ENCODE results near the gene RAPH1.
"Not testable (repeated sequence)": the region's sequence is repeated elsewhere in the genome, so short reads cannot be mapped to it uniquely, and the experiment has no call there.

The RAPH1 gene

DNA sequence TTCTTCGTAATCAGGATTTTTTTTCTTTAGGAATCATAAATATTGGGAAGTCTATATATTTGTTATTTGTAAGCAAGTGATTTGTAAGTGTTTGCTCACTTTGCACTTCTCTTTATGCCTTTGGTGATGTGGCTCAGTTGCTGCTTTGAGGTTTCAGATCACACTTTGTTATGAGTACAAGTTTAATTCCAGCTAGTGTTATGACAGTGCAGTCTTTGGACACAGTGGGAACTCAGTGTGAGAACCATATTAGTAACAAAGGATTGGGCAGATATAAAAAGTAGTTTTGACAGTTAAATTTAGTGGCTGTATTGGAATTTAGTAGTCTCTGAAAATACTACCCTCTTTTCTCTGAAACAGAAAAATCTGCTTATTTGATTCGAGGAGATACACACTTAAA lies 139.2 kb downstream of the RAPH1 start:
- no peak for TF ChIP-seq Cebpa-rat (IDR thresholded peaks at IDR 0.05)
- H3K36me3 ChIP-seq = peaks cover 13 to 90% (median 57%) of the 10 kb centered on the region in 11 experiments
- H3K27ac ChIP-seq = no peak overlapping the region
- no peak overlapping the region for H3K4me3 ChIP-seq
- H3K9me3 ChIP-seq (replicated peaks in 1 of 11) = peaks cover 0 to 6% (median 0%) of the 10 kb centered on the region in 11 experiments; a peak in 5 of 22 replicates
- H3K4me2 ChIP-seq = no peak overlapping the region
- 0 out of 22 replicates have a peak, but pooled peaks cover 0 to 3% (median 0%) of the 10 kb centered on the region in 11 experiments for H4K20me1 ChIP-seq
- no peaks in the 10 kb centered on the region for H3K4me1 ChIP-seq
- H3K9ac ChIP-seq = no peak overlapping the region
- H3K27me3 ChIP-seq = no peaks in the 10 kb centered on the region

DNA sequence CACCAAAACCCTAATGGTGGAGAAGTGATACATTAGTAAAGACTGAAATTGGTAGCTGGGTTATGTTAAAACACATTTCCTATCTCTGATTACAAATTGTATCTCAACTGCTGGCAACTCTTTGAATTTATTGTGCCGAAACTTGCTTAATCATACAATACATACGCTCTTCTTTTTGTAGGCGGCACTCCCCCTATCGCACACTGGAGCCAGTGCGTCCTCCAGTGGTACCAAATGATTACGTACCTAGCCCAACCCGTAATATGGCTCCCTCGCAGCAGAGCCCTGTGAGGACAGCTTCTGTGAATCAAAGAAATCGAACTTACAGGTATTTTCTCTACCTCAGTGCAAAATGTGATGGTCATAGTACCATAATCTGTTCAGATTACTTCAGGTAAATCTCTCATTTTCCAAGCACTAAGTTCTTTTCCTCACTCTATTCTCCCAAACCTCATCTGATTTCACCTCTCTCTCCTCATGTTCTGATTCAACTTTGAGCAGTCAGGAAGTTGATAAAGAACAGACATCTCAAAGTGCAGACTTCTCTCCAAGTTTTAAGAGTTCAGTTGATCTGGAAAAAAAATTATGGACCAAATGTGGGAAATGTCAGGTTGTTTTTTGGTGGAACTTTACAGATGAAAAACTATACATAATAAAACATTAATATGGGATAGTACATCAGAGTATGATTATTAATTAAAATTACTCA lies 140.4 kb downstream of the RAPH1 start:
- no peak overlapping the region for H3K9ac ChIP-seq
- no peaks in the 10 kb centered on the region for H3K4me1 ChIP-seq
- H3K4me2 ChIP-seq = no peak overlapping the region

DNA sequence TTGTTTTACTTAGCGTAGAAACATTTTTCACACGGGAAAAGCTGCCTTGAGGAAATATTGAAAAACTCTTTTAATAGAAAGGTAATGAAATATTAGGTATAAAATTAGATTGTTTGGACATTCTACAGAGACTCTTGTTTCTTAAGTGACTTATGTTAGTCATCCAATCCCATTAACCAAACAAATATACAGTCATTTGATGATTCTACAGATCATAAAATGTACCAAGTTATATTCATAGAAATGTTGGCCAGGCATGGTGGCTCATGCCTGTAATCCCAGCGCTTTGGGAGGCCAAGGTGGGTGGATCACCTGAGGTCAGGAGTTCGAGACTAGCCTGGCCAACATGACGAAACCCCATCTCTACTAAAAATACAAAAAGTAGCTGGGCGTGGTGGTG lies 146.9 kb downstream of the RAPH1 start:
- H3K27ac ChIP-seq; H3K9me3 ChIP-seq (replicated peaks in 1 of 11); H3K4me1 ChIP-seq; H4K20me1 ChIP-seq; H3K27me3 ChIP-seq; H3K9ac ChIP-seq; H3K4me3 ChIP-seq; H3K4me2 ChIP-seq: not testable (repeated sequence)
- H3K36me3 ChIP-seq = peaks cover 12 to 78% (median 57%) of the 10 kb centered on the region in 11 experiments; a peak in 20 of 22 replicates

More for the DNA sequence above, 140.4 kb downstream of the RAPH1 start:
- 0 out of 22 replicates have a peak, but pooled peaks cover 0 to 3% (median 0%) of the 10 kb centered on the region in 11 experiments for H4K20me1 ChIP-seq
- no peaks in the 10 kb centered on the region for H3K27me3 ChIP-seq
- TF ChIP-seq Cebpa-rat (IDR thresholded peaks at IDR 0.05) = no peak
- no peak overlapping the region for H3K27ac ChIP-seq
- peaks cover 0 to 6% (median 0%) of the 10 kb centered on the region in 11 experiments; a peak in 5 of 22 replicates for H3K9me3 ChIP-seq (replicated peaks in 1 of 11)
- H3K4me3 ChIP-seq = no peak overlapping the region
- H3K36me3 ChIP-seq = peaks cover 15 to 94% (median 64%) of the 10 kb centered on the region in 11 experiments

DNA sequence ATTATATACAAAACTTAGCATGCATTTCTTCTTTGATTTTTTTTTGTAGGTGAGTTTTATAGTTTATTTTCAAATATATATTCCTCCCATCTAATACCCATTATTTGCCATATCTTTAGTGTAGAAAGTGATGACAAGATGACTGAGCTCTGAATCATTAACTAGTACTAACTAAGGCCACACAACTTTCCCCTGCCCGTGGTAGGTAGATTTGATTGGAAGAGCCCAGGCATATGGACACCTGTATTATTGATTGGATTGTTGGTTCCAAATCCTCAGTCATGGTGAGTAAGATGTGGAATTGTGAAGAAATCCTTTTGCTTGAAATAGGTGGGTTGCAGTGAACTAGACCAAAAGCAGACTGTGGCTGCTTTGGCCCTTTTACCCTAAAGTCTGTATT lies 152.1 kb downstream of the RAPH1 start:
- no peak overlapping the region for H3K27ac ChIP-seq
- no peaks in the 10 kb centered on the region for H4K20me1 ChIP-seq
- H3K4me1 ChIP-seq = no peaks in the 10 kb centered on the region
- H3K4me3 ChIP-seq = no peak overlapping the region
- H3K36me3 ChIP-seq = peaks cover 3 to 72% (median 31%) of the 10 kb centered on the region in 11 experiments; a peak in 19 of 22 replicates
- H3K4me2 ChIP-seq = no peak overlapping the region
- TF ChIP-seq Cebpa-rat (IDR thresholded peaks at IDR 0.05) = no peak
- no peaks in the 10 kb centered on the region for H3K9me3 ChIP-seq (replicated peaks in 1 of 11)
- H3K27me3 ChIP-seq = no peaks in the 10 kb centered on the region
- H3K9ac ChIP-seq = no peak overlapping the region

DNA sequence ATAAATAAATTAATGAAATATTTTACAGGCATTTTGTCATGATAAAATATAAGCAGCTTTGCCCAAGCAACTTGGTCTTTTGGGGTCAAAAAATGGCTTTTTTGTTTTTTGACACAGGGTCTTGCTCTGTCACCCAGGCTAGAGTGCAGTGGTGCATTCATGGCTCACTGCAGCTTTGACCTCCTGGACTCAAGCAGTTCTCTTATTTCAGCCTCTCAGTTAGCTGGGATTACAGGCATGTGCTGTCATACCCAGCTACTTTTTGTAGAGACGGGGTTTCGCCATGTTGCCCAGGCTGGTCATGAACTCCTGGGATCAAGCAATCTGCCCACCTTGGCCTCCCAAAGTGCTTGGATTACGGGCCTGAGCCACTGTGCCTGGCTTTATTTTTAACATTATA lies 155.9 kb downstream of the RAPH1 start:
- H3K36me3 ChIP-seq = peaks cover 3 to 64% (median 23%) of the 10 kb centered on the region in 11 experiments; a peak in 19 of 22 replicates
- H3K27me3 ChIP-seq = no peaks in the 10 kb centered on the region
- no peaks in the 10 kb centered on the region for H4K20me1 ChIP-seq
- H3K9ac ChIP-seq = no peak overlapping the region
- no peak overlapping the region for H3K4me2 ChIP-seq
- no peak overlapping the region for H3K27ac ChIP-seq
- no peak for TF ChIP-seq Cebpa-rat (IDR thresholded peaks at IDR 0.05)
- H3K4me3 ChIP-seq = no peak overlapping the region
- no peaks in the 10 kb centered on the region for H3K4me1 ChIP-seq
- H3K9me3 ChIP-seq (replicated peaks in 1 of 11) = no peaks in the 10 kb centered on the region

DNA sequence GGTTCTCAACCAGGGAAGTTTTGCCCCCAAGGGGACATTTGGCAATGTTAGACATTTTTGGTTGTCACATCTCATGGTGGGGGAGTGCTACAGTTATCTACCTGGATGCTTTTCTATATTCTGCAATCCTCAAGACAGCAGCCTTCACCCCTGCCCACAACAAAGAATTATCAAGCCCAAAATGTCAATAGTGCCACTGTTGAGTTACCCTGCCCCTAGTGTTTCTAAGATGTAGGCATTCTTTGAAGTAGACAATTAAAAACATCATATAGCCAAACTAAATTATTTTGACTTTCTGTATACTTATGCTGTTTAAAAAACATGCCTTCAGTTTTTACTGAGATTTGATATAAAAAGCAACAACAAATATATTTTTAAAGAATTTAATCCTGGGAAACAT lies 158.9 kb downstream of the RAPH1 start:
- TF ChIP-seq Cebpa-rat (IDR thresholded peaks at IDR 0.05) = no peak
- H3K27me3 ChIP-seq = no peaks in the 10 kb centered on the region
- H3K9me3 ChIP-seq (replicated peaks in 1 of 11) = peaks cover 0 to 13% (median 7%) of the 10 kb centered on the region in 11 experiments; a peak in 13 of 22 replicates
- no peak overlapping the region for H3K9ac ChIP-seq
- no peaks in the 10 kb centered on the region for H4K20me1 ChIP-seq
- no peaks in the 10 kb centered on the region for H3K4me1 ChIP-seq
- no peak overlapping the region for H3K4me2 ChIP-seq
- peaks cover 10 to 55% (median 17%) of the 10 kb centered on the region in 11 experiments; a peak in 16 of 22 replicates for H3K36me3 ChIP-seq
- no peak overlapping the region for H3K4me3 ChIP-seq
- H3K27ac ChIP-seq = no peak overlapping the region

DNA sequence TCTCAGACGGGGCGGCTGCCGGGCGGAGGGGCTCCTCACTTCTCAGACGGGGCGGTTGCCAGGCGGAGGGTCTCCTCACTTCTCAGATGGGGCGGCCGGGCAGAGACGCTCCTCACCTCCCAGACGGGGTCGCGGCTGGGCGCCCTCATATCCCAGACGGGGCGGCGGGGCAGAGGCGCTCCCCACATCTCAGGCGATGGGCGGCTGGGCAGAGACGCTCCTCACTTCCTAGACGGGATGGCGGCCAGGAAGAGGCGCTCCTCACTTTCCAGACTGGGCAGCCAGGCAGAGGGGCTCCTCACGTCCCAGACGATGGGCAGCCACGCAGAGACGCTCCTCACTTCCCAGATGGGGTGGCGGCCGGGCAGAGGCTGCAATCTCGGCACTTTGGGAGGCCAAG lies 162.4 kb downstream of the RAPH1 start:
- Histone ChIP-seq H3K36me3 (peaks cover 28 to 68% (median 41%) of the 10 kb centered on the region in 11 experiments), H3K9me3 (replicated peaks in 1 of 11) (peaks cover 0 to 23% (median 14%) of the 10 kb centered on the region in 11 experiments; a peak in 15 of 22 replicates)
- not testable (repeated sequence) for H3K27ac ChIP-seq, H3K4me3 ChIP-seq, H3K4me2 ChIP-seq, H3K27me3 ChIP-seq, H4K20me1 ChIP-seq, H3K4me1 ChIP-seq, H3K9ac ChIP-seq

DNA sequence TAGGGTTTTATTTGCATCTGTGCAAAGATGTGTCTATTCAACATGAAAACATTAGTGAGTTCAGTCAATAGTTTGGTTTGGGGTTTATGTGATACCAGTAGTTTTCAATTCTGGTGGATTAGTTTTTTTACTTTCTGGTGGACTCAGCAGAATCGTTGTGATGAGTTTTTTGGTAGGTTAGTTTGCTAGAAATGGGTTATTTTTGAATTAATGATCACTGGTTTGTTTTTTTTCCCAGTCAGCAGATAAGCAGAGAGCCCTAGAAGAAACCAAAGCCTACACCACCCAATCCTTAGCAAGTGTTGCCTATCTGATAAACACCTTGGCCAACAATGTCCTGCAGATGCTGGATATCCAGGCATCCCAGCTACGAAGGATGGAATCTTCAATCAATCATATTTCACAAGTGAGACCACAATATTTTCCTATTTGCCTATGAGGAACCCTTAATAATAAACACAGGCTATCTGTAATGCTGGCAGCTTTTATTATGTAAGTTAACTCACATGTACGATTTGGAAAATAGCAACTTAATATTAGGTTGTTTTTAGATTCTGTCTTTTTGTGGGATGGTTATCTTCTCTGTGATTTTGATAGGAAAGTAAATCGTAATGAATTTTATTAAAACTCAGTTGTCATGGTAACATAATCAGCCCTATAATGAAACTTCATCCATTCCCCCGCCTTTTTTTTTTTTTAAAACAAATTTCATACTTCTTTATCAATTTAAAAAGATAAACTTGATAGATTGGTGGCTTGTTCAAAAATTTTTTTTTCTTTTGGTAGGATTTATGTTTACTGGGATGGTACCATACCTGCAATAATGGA lies 168.2 kb downstream of the RAPH1 start:
- no peak overlapping the region for H3K27ac ChIP-seq
- peaks cover 0 to 14% (median 10%) of the 10 kb centered on the region in 11 experiments; a peak in 10 of 22 replicates for H3K9me3 ChIP-seq (replicated peaks in 1 of 11)
- peaks cover 0 to 20% (median 6%) of the 10 kb centered on the region in 11 experiments; a peak in 13 of 22 replicates for H4K20me1 ChIP-seq
- H3K27me3 ChIP-seq = no peaks in the 10 kb centered on the region
- H3K36me3 ChIP-seq = peaks cover 20 to 50% (median 37%) of the 10 kb centered on the region in 11 experiments
- H3K4me2 ChIP-seq = no peak overlapping the region
- no peak for TF ChIP-seq Cebpa-rat (IDR thresholded peaks at IDR 0.05)
- no peak overlapping the region for H3K9ac ChIP-seq
- H3K4me3 ChIP-seq = no peak overlapping the region
- H3K4me1 ChIP-seq = peaks cover 0 to 11% (median 0%) of the 10 kb centered on the region in 10 experiments; a peak in 3 of 20 replicates

DNA sequence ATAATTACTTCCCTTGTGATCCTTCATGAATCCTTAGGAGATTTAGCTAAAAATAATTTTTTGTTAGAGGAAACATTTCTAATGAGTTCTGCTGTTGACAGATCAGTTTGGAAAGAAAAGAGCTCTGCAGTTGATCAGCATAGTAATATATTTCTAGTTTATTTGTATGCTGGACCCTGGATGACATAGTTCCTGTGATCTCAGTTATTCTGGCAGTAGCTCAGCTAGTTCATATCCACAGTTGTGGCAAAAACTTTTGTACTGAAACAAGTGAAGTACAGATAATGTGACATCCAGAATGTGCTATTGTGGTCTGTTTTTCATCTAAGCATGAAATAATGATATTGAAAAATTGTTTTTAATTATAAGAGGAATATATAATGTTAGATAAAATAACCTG lies 173.2 kb downstream of the RAPH1 start:
- Histone ChIP-seq H3K4me3 (no peak overlapping the region), H3K4me2 (peak overlapping the region in 2 of 11 experiments; percentile 23 to 58; a peak in 2 of 22 replicates), H3K9me3 (replicated peaks in 1 of 11) (peaks cover 0 to 14% (median 7%) of the 10 kb centered on the region in 11 experiments; a peak in 8 of 22 replicates), H3K36me3 (peaks cover 7 to 34% (median 18%) of the 10 kb centered on the region in 11 experiments; a peak in 20 of 22 replicates), H4K20me1 (peaks cover 3 to 36% (median 17%) of the 10 kb centered on the region in 11 experiments; a peak in 15 of 22 replicates), H3K27ac (no peak overlapping the region), H3K4me1 (peaks cover 0 to 27% (median 0%) of the 10 kb centered on the region in 10 experiments; a peak in 6 of 20 replicates), H3K27me3 (no peaks in the 10 kb centered on the region), H3K9ac (no peak overlapping the region)
- TF ChIP-seq Cebpa-rat (IDR thresholded peaks at IDR 0.05) = no peak
